Stimulated activated CD4-positive, alpha-beta T cell treated with anti-CD3 and anti-CD28 coated beads, Interleukin-12 subunit alpha, Interleukin-12 subunit beta, amount 100 ng/mL, for 4 hours (primary cell): ENCODE results near the gene LINGO1.

Experiments used
- DNase-seq: peaks from one replicate; pipeline ENCODE4 v3.0.0-alpha.2; 2020

The LINGO1 gene

GRCh38 chr15:77630956-77631744 lies 1.6 kb downstream of the LINGO1 start:
- no peak for DNase-seq

- no peak for DNase-seq
These were observed 2.7 kb downstream of the LINGO1 start for GRCh38 chr15:77630056-77630455.

GRCh38 chr15:77629070-77630030 lies 3.4 kb downstream of the LINGO1 start:
- DNase-seq = no peak

GRCh38 chr15:77628010-77628409 lies 4.7 kb downstream of the LINGO1 start:
- no peak for DNase-seq

GRCh38 chr15:77627581-77627980 lies 5.1 kb downstream of the LINGO1 start:
- no peak for DNase-seq

- no peak for DNase-seq
These were observed 5.6 kb downstream of the LINGO1 start for GRCh38 chr15:77627067-77627466.

- no peak for DNase-seq
These were observed 6.7 kb downstream of the LINGO1 start for GRCh38 chr15:77626002-77626401.

GRCh38 chr15:77625376-77625775 lies 7.3 kb downstream of the LINGO1 start:
- no peak for DNase-seq

GRCh38 chr15:77624868-77625267 lies 7.8 kb downstream of the LINGO1 start:
- no peak for DNase-seq

GRCh38 chr15:77623755-77624524 lies 8.8 kb downstream of the LINGO1 start:
- DNase-seq = no peak

- DNase-seq = no peak
These were observed 9.6 kb downstream of the LINGO1 start for GRCh38 chr15:77622934-77623754.

GRCh38 chr15:77622209-77622933 lies 10.3 kb downstream of the LINGO1 start:
- no peak for DNase-seq

GRCh38 chr15:77621847-77622208 lies 10.9 kb downstream of the LINGO1 start:
- no peak for DNase-seq

GRCh38 chr15:77620960-77621647 lies 11.6 kb downstream of the LINGO1 start:
- no peak for DNase-seq

- no peak for DNase-seq
These were observed 12.4 kb downstream of the LINGO1 start for GRCh38 chr15:77620297-77620696.

GRCh38 chr15:77619883-77620282 lies 12.8 kb downstream of the LINGO1 start:
- no peak for DNase-seq

GRCh38 chr15:77617476-77618230 lies 15.1 kb downstream of the LINGO1 start:
- DNase-seq = no peak

GRCh38 chr15:77616072-77616471 lies 16.6 kb downstream of the LINGO1 start:
- no peak for DNase-seq

- DNase-seq = no peak
These were observed 17.2 kb downstream of the LINGO1 start for GRCh38 chr15:77615472-77615871.

- no peak for DNase-seq
These were observed 18.4 kb downstream of the LINGO1 start for GRCh38 chr15:77614251-77614806.
